B cell (primary cell): ENCODE measurements around the gene TSFM. TPM values are rescaled to one million over a fixed set of nuclear protein-coding genes. Genes with fewer than 3 reads are reported as not detected.

Source experiments
- ATAC-seq: fragments of 200-7000 bp; cut with Tn5 transposase; one replicate; pipeline ENCODE4 v1.10.0; 2021; ENCODE audit warnings: low read depth, mild to moderate bottlenecking, moderate number of reproducible peaks, moderate library complexity
- CTCF ChIA-PET: fragments of 350-600 bp; sonication (Branson Sonifier 250); formaldehyde crosslinking; loops from one replicate; lab custom pipeline; 2021; ENCODE audit warnings: antibody characterized with exemption, inconsistent platforms; lab: Charles Lee
- POLR2A ChIA-PET: fragments of 350-600 bp; sonication (Branson Sonifier 250); formaldehyde crosslinking; loops from one replicate; lab custom pipeline; 2021; ENCODE audit warnings: antibody characterized with exemption; lab: Charles Lee
- DNase-seq: peaks from one replicate; pipeline ENCODE4 v3.0.0; 2013
- H2AFZ ChIP-seq: 2 replicates; pipeline ENCODE4 v1.6.1; 2012; ENCODE audit warnings: mild to moderate bottlenecking, low read depth, low read length; ENCODE audit not compliant: insufficient read depth, poor library complexity, severe bottlenecking
- H3K27ac ChIP-seq, 2 donors: 1 replicate in 1 of 2; 2 replicates in 1 of 2; pipeline ENCODE4 v1.5.1; 2012 to 2013; ENCODE audit warnings: low read length in 2 of 2, mild to moderate bottlenecking in 2 of 2, moderate library complexity in 1 of 2
- H3K27me3 ChIP-seq, 4 experiments: fragments of 200-600 bp in 1 of 4; sonication (generic) in 1 of 4; replicated peaks in 1 of 4; 1 replicate in 2 of 4; 2 replicates in 2 of 4; pipeline versions ENCODE4 v1.6.1 to v1.7.0; 2013 to 2016; ENCODE audit warnings: low read length in 3 of 4, mild to moderate bottlenecking in 2 of 4, mixed read lengths in 1 of 4, moderate library complexity in 1 of 4; ENCODE audit not compliant: insufficient read depth in 4 of 4, control insufficient read depth in 3 of 4; ENCODE audit errors: control extremely low read depth in 1 of 4
- H3K36me3 ChIP-seq, 2 experiments: replicated peaks in 1 of 2; 1 replicate in 1 of 2; 2 replicates in 1 of 2; pipeline versions ENCODE4 v1.6.1 to v1.7.1; 2013; ENCODE audit warnings: low read length in 1 of 2; ENCODE audit not compliant: insufficient read depth in 2 of 2, control insufficient read depth in 1 of 2; ENCODE audit errors: control extremely low read depth in 1 of 2, extremely low read depth in 1 of 2
- H3K4me1 ChIP-seq, 2 donors: fragments of 200-600 bp in 1 of 2; sonication (generic) in 1 of 2; 1 replicate in 1 of 2; 2 replicates in 1 of 2; pipeline versions ENCODE4 v1.5.1 to v1.6.1; 2013 to 2017; ENCODE audit warnings: low read length in 2 of 2; ENCODE audit not compliant: control insufficient read depth in 2 of 2, insufficient read depth in 2 of 2
- H3K4me2 ChIP-seq: replicated peaks from 2 replicates; pipeline ENCODE3; 2012; ENCODE audit warnings: mild to moderate bottlenecking, low read depth, low read length; ENCODE audit not compliant: poor library complexity, severe bottlenecking
- H3K4me3 ChIP-seq, 5 experiments: fragments of 200-600 bp in 1 of 5; sonication (generic) in 1 of 5; 1 replicate in 3 of 5; 2 replicates in 2 of 5; pipeline versions ENCODE4 v1.5.1 to v1.7.0; 2011 to 2016; ENCODE audit warnings: low read length in 4 of 5, mild to moderate bottlenecking in 4 of 5, low read depth in 2 of 5, control low read depth in 1 of 5, moderate library complexity in 1 of 5; ENCODE audit not compliant: insufficient read depth in 1 of 5; ENCODE audit errors: control extremely low read depth in 1 of 5, extremely low read depth in 1 of 5
- H3K79me2 ChIP-seq: fragments of 200-600 bp; sonication (generic); one replicate; pipeline ENCODE4 v1.6.0; 2016; ENCODE audit warnings: low read length; ENCODE audit not compliant: control insufficient read depth, insufficient read depth
- H3K9ac ChIP-seq: fragments of 200-600 bp; sonication (generic); 2 replicates; pipeline ENCODE4 v1.6.1; 2017; ENCODE audit warnings: mild to moderate bottlenecking, low read length, moderate library complexity
- H3K9me3 ChIP-seq, 3 donors: one replicate each; pipeline versions ENCODE4 v1.6.1 to v1.7.1; 2013; ENCODE audit warnings: low read length in 2 of 3; ENCODE audit not compliant: control insufficient read depth in 2 of 3, insufficient read depth in 1 of 3; ENCODE audit errors: control extremely low read depth in 1 of 3
- H4K20me1 ChIP-seq: 2 replicates; pipeline ENCODE4 v1.6.0; 2012; ENCODE audit warnings: mild to moderate bottlenecking, low read length; ENCODE audit not compliant: insufficient read depth, control insufficient read depth, poor library complexity, severe bottlenecking
- H3K27ac Mint-ChIP-seq: one replicate; pipeline ENCODE4 v1.8.0; 2021; ENCODE audit warnings: mixed read lengths
- H3K27me3 Mint-ChIP-seq: one replicate; pipeline ENCODE4 v1.8.0; 2021; ENCODE audit warnings: mixed read lengths
- H3K4me1 Mint-ChIP-seq: one replicate; pipeline ENCODE4 v1.8.0; 2021; ENCODE audit warnings: mixed read lengths
- H3K4me3 Mint-ChIP-seq: one replicate; pipeline ENCODE4 v1.8.0; 2021; ENCODE audit warnings: mixed read lengths
- H3K9me3 Mint-ChIP-seq: one replicate; pipeline ENCODE4 v1.8.0; 2022; ENCODE audit warnings: mixed read lengths; ENCODE audit not compliant: insufficient read depth
- CTCF ChIP-seq: fragments of 200-600 bp; IDR thresholded peaks from one replicate; pipeline ENCODE4 v1.8.0; 2022; ENCODE audit warnings: antibody characterized with exemption, mild to moderate bottlenecking
- EZH2 ChIP-seq: IDR thresholded peaks from 2 replicates; pipeline ENCODE4 v1.6.1; 2012; ENCODE audit warnings: borderline replicate concordance, low read depth, mild to moderate bottlenecking, moderate library complexity, low read length; ENCODE audit not compliant: insufficient read depth, poor library complexity, severe bottlenecking
- WGBS: methylation state at CpG from one replicate; pipeline ENCODE4 v1.1.5; 2013; ENCODE audit warnings: missing lambda C conversion rate; ENCODE audit not compliant: insufficient coverage; 5-methylcytosine and 5-hydroxymethylcytosine counted together
- intact Hi-C: fragments of 100-400 bp; cut with micrococcal nuclease; formaldehyde crosslinking; loops from one replicate; pipeline ENCODE4 v1.10.0; 2022
- polyA plus RNA-seq: library from polyadenylated mRNA; depleted of rRNA; stranded (reverse); fragments of >200 nt; gene quantifications from 2 replicates; pipeline ENCODE4 v1.2.3, GENCODE V29; 2012
- total RNA-seq, 2 donors: library from RNA; stranded (reverse); fragments of 120-200 nt in 1 of 2; gene quantifications; 1 replicate in 1 of 2; 2 replicates in 1 of 2; pipeline versions ENCODE4 v1.2.3 to v1.2.4, GENCODE V29; 2013 to 2022

TSFM gene
- total and polyA plus RNA-seq, 2 donors (not counting 1 experiment from before 2014, with no cell fraction given) = 5.6 to 20.9 TPM

GRCh38 chr12:57766464-57767304 lies 15.9 kb upstream of the TSFM start, which contains the start of gene CYP27B1:
Gene CYP27B1, minus strand, starts transcription at chr12:57767078. Its CDS starts 37 bp downstream, at chr12:57767041.
- intact Hi-C loops = no loop called here
- Histone ChIP-seq H3K27me3 (peaks cover 0 to 38% (median 26%) of the 10 kb centered on the region in 4 experiments), H3K36me3 (peaks cover 0 to 5% of the 10 kb centered on the region in 2 experiments), H4K20me1 (peaks cover 22% of the 10 kb centered on the region), H3K27ac (no peak within 1 kb of the TSS), H3K79me2 (peaks cover 22% of the 10 kb centered on the region), H3K4me2 (peak within 1 kb of the TSS; percentile 87), H3K4me3 (peak within 1 kb of the TSS in 4 of 5 experiments; percentile 48 to 63 (median 58)), H2AFZ (peak within 1 kb of the TSS; percentile 77), H3K4me1 (peaks cover 37 to 38% of the 10 kb centered on the region in 2 donors), H3K9me3 (peaks cover 0 to 13% (median 0%) of the 10 kb centered on the region in 3 donors), H3K9ac (peak within 1 kb of the TSS; percentile 64)
- TF ChIP-seq EZH2 (peak; percentile 43), CTCF (no peak)
- H3K27ac Mint-ChIP-seq = peak within 1 kb of the TSS; percentile 33
- POLR2A ChIA-PET = interaction anchor here (0.6 to 1.1 kb wide), 2 partner anchors 11 to 270 kb away, joined by 4 read pairs; no protein-coding TSS in a partner anchor
- H3K4me1 Mint-ChIP-seq = peaks cover 39% of the 10 kb centered on the region
- DNase-seq = peak; percentile 39
- no peaks in the 10 kb centered on the region for H3K9me3 Mint-ChIP-seq
- peak; percentile 4 for ATAC-seq
- CTCF ChIA-PET = interaction anchor here (0.8 to 3.0 kb wide), 7 partner anchors 10 to 139 kb away, joined by 3 to 37 read pairs (median 5); partner anchors contain the start of genes CDK4 and TSFM
- peaks cover 24% of the 10 kb centered on the region for H3K27me3 Mint-ChIP-seq
- WGBS = 6% methylated on average over 32 of the region's 38 CpGs
- peak within 1 kb of the TSS; percentile 93 for H3K4me3 Mint-ChIP-seq
